Left forelimb (tissue), 1 donor: ENCODE data around the gene MEGF8.
A peak's percentile ranks its signal among the peaks of the same experiment; 100 is the strongest.

Source experiments
- DNase-seq: peaks from one replicate; pipeline ENCODE4 v3.0.0-alpha.2; 2018; ENCODE audit warnings: low spot score

The MEGF8 gene

DNA sequence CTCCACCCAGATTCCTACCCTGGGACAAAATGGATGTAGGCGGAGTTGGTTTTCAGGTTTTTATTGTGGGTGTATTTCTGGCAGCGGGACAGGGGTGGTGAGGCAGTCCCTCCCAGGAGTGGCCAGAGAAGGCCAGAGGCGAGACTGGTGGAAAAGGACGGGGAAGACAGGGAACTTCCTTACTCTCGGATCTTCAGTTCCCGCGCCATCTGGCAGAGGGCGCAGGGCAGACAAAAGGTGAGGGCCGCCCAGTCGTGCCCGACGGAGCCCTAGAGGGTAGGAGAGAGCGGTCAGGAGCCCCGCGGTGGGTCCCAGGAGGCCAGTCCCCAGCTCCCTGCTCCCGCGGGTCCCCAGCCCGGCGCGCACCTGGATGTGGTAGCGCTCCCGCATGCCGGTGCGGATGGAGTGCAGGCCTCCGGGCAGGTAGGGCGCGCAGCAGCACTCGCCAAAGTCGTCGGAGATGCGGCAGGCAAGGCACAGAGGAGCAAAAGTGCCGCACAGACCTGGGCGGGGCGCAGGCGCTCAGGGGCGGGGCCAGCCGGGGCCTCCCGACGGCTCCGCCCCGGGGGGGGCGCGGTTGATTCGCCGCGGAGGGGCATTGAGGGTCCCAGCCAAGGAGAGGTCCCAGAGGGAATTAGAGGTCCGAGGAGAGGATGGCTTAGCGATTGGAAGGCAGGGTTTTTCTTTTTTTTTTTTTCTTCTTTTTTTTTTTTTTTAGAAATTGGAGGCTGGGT lies 61.7 kb downstream of the MEGF8 start:
- no peak for DNase-seq

- no peak for DNase-seq
Measured at GRCh38 chr19:42388851-42389489, 63.5 kb downstream of the MEGF8 start.

GRCh38 chr19:42389899-42390298 lies 64.5 kb downstream of the MEGF8 start, which contains the start of gene CNFN:
Gene CNFN (minus strand): TSS chr19:42390297. CDS start chr19:42389037, 1,260 bp downstream.
- DNase-seq: no peak

- no peak for DNase-seq
Measured at GRCh38 chr19:42392165-42392564, 66.7 kb downstream of the MEGF8 start.

- no peak for DNase-seq
Measured at GRCh38 chr19:42394751-42395150, 69.3 kb downstream of the MEGF8 start.

DNA sequence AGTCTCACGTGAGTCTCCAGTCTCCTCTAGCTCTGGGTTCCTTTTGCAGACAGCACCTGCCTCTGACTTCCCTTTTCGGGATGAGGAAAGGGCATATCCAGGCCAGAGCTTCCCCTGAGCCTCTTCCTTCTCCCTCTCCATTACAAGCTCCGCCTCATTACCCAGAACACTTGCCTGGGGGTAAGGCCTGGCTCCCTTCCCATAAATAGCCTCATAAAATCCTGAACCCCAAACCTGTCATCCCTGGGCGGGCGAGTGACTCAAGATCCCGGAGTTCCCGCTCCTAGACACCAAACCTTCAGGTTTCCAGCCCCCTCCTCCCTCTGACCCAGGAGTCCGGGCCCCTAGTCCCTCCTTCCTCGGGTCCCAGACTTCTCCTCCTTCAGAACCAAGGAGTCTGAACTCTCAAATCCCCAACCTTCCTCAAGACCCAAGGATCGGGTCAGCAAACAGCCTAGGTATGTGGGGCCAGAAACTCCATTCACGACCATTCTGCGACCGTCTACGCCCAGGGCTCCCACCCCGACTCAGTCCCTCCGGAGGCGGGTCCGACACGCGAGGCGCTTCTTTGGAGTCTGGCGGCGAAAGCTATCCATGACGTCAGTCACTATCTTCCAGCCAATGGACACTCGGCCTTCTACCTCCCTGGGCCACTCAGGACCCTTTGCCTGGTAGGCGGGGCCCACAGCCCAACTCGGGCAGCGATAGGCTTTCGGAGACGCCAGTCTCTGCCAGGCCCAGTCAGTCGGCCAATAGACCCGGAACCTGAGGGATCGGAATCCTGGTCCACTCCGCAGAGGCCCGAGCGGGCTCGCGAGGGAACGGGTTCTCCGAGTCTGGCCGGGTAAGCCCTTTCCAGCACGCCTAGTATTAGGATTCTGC lies 71.2 kb downstream of the MEGF8 start:
- DNase-seq: peak; percentile 100

- no peak for DNase-seq
Measured at GRCh38 chr19:42397263-42398166, 72.1 kb downstream of the MEGF8 start.

GRCh38 chr19:42400404-42400803 lies 75.0 kb downstream of the MEGF8 start:
- no peak for DNase-seq

- peak; percentile 88 for DNase-seq
Measured at GRCh38 chr19:42401365-42402303, 76.2 kb downstream of the MEGF8 start.

- DNase-seq: no peak
Measured at GRCh38 chr19:42402376-42403116, 77.1 kb downstream of the MEGF8 start.

- no peak for DNase-seq
Measured at GRCh38 chr19:42403586-42403985, 78.2 kb downstream of the MEGF8 start.

GRCh38 chr19:42406111-42406510 lies 80.7 kb downstream of the MEGF8 start:
- DNase-seq: no peak

DNA sequence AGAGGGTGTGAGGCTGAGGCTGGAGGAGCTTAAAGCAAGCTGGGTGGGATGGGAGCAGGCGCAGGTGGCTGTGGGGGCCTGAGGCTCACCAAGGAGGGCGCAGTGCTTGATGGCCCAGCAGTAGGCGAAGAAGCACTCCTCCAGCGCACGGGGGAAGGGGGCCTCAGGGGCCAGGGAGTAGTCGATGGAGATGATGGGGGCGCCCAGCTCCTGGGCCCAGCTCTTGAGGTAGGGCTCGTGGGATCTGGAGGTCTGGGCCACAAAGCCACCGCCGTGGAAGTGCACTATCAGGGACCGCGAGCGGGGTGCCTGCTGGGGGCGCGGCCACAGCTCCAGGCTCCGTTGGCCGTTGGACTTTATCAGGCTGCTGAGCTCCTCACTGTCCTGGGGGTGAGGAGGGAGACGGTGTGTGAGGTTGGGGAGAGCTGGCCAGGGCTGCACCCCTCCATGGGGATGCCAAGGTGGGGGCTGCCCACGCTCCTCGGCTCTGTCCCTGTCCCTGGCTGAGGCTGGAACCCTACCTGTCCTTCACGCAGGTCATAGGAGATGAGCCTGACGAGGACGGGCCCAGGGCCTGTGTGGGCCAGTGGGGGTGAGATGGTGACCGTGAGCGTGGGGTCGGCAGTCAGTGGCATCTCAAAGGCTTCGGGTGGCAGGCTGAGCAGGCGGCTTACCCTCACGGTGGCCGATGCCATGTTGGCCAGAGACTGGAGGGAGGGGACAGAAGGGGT lies 81.8 kb downstream of the MEGF8 start:
- DNase-seq: no peak

GRCh38 chr19:42407816-42408175 lies 82.4 kb downstream of the MEGF8 start:
- DNase-seq: no peak

DNA sequence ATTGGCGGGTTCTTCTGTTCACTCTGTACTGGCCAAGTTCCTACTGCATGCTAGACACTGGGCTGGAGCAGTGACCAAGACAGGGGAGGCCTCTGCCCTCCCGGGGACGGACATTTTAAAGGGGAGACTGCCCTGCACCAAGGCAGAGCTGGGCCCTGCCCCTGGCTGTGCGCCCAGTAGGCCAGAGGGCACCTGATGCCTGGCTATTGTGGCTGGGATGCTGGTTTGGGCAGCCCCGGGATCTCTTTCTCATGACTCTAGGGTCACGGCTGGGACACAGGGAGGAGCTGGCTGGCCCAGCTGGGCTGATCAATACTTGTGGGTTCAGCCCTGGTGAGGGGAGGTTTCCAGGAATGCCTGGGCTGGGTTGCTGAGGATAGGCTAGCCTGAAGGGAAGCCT lies 84.0 kb downstream of the MEGF8 start:
- no peak for DNase-seq

DNA sequence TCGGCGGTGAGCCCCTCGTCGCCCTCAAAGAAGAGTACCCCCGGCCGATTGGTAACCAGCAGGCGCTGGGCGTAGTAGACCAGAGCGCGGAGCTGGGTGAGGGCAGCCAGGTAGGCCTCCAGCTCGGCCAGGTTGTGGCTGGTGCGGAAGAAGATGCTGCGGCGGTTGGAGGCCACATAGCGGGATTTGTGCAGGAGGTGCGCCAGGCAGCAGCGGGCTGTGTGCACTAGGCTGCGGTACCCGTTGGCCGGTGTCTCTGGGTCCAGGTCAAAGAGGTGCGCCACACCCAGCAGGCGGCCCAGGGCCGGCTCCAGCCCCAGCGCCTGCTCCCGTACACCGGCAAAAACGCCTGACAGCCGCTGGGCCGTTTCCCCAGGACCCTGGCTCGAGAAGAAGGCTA lies 84.9 kb downstream of the MEGF8 start:
- no peak for DNase-seq

DNA sequence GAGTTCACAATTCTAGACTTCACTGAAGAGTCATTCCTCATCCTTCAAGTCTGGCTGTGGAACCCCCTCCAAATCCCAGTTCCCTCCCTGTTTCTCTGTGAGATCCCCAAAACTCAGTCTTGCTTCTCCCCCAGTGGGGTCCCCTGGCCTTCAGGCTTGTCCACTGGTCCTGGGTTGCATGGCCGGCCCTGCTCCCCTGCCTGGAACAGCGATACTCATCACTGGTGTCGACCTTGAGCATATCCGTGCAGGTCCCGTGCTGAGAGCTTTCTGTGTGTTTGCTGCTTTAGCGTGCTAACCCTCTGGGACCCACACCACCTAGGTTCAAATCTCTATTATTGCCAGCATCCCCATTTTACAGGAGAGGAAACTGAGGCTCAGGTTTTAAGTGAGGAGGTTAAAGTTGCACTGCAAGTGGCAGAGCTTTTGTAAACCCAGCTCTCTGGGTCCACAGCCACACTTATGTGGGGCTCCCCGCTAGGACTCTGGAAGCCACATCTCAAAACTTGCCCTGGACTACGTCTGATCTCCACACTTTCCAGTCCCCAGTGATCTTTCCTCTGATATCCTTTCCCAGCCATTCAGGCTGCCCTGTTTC lies 86.2 kb downstream of the MEGF8 start:
- no peak for DNase-seq

DNA sequence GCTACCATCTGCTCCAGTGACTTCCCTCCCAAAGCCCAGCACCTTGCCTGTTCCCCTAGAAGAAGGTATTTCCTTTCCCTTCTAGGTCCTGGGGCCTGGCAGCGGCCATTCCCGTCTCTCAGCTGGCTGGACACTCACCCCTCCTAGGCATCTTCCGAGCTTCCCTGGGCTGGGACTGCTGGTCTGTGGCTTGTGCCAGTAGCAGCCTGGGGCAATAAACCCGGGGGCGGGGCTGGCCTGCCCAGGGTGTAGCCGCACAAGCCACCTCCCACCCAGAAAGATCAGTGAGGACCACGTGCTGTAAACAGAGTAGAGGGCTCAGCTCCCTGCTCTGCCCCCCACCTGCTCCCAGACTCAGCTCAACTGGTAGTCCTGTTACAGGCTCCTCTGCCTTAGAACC lies 86.8 kb downstream of the MEGF8 start:
- DNase-seq: no peak

GRCh38 chr19:42412661-42413076 lies 87.2 kb downstream of the MEGF8 start:
- DNase-seq: no peak
